ENCODE measurements around the gene OTULIN.

The OTULIN gene

GRCh38 chr5:14669415-14669814 is 4.9 kb downstream of the OTULIN start:
- DNase-seq: no peak

DNA sequence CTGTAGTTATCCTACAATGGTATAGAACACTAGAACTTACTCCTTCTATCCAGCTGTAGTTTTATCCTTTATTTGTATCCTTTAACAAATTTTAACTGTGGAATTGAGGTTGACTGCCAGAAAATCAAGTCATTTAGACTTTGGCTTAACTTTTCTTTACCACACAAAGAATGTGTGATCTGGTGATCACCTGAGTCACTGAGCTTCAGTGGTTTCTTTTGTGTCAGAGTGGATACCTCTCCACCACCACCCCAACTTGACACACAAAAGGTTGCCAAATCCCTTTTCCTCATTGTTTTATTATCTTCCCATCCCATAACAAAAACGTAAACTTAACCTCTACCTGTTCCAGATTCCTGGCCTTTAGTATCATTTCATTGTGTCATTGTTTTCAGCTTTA is 5.5 kb downstream of the OTULIN start:
- DNase-seq: no peak

DNA sequence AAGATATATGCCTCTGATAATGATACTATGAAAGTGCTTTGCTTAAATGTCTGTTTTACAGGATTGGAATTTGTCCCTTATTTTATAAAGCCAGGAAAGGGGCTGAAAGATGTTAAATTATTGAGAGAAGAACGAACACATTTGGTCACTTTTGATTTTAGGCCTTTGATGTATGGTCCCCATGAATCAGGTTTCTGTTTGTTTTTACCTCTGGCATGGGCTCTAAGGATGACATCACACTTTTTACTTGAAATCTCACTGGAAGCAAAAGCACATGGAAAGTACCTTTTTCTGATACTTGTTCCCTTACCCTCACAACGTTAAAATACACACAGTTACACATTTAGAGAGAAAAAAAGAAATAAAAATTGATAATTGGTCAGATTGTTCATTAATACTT is 6.9 kb downstream of the OTULIN start:
- DNase-seq: no peak

DNA sequence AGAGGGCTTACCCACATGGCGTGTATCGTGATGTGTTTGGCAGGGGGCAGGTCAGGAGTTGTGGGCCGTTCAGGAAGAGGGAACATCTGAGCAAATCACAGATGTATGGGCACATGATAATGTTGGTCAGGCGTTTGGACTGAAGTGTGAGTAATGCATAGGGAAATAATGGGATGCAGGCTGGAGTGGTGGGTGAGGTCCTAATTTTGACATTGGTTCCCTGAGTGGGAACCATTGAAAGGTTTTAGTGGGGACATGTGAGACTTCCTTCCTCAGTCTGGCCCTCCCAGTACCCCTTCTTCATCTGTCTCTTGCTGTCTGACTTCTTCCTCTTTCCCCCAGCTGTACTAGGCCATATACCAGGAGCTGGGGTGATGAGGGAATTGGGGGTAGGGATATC is 7.6 kb downstream of the OTULIN start:
- DNase-seq: no peak

DNA sequence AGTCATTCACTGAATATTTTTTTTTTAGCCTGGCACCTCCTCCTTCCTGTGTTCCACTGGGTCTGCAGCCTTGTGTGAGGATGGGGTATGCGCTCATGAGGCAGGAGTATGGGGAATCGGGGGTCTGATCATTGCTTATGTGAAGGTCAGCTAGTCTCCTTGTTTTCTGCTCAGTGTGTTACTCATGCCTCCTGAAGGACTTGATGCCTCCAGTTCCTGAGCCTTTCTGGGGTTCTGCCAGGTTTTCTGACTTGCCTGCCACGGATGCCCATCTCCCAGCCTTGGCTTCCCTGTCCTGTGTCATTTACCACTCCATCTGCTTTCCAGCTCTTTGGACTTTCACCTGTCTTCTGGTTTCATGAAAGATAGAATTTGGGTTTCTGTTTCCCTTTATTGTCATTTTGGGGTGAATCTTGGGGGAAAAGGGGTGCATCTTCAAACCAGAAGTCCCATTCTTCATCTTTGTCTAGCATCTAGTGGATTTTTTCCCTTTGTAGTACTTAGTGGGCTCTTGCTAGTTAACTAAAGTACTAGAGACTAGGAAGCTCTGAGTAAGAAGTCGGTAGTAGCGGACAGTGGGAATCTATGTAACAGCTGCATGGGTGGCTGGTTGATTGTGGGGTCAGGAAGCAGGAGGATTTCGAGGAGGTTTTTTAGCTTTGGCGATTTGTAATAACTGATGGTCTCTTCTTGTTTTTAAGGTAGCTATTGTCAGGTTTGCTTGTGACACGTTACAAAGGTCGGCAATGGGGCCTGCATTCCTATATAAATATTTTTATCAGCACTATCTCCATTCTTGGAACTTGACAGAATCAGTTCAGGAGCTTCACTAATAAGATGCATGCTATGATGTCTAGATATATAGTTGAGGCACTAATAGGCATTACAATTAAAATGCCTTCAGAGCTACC is 8.2 kb downstream of the OTULIN start:
- DNase-seq: no peak

GRCh38 chr5:14673443-14673842 is 8.9 kb downstream of the OTULIN start:
- no peak for DNase-seq

DNA sequence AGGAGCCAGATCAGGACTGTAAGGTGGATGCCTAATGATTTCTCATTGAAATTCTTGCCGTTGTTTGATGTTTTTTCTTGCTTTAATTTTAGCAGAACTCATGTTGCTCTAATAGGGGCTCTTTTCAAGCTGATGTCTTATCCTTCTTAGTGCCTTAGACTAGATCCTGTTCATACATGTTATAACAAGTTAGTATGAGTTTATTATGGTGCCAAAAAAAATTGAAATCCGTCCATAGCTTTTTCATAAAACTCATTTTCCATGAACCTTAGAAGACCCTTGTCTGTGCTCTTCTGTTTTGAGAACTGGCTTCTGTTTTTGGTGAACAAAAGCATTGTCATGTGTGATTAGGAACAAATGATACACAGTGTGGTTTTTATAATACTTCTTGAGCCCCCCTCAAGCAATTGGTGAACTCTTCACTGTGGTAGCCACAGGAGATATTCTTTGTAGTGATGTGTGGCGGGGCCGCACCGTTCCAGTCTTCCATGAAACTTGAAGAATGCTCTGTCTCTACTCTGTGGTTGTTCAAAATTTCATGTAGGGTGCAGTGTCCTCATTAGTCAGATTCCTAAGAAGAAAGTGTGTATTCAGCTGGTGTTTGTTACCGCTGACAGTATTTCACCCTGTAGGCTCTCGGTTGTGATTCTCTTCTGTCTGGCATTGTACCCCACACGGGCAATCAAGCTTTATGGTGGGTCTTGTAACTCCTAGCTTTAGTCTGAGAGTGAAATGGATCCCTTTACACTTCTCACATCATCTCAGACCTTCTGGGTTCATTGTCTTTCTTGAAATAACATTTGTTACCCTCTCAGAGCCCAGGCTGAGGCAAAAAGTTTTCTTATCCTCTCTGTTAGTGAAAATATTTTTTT is 10.7 kb downstream of the OTULIN start:
- no peak for DNase-seq

DNA sequence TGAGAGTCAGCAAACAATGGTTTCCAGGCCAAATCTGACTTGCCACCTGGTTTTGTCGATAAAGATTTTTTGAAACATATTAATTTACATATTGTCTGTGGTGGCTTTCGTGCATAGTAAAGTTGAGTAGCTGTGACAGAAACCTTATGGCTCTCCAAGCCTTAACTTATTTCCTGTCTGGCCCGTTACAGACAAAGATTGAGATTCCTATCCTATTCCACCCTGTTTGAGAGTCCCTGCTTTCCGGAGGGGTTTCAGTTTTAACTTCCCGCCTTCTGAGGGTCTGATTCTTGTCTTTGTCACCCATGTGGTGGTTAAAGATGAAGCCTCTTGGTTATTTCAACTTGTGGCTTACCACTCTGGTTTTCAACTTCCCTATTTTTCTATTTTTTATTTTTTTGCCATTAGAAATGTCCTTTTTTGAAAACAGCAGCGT is 11.4 kb downstream of the OTULIN start:
- DNase-seq: no peak

DNA sequence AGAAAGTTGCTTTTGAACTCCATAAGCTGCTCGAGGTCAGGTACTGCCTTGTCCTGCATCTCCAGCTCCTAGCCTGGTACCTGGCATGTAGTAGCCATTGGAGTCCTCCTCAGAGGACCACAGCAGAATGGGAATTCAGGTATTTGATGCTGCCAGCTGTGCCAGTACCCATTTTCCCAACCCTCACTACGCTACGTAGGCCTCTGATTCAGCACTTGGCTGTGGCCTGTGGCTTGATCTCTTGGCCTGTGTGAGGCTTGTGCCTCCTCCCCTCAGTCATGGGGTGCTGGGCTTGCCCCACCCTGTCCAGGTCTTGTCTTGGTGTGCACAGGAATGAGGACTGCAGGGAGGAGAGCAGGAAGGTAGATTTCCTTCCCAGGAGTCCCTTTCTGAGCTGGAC is 11.8 kb downstream of the OTULIN start:
- DNase-seq: no peak

DNA sequence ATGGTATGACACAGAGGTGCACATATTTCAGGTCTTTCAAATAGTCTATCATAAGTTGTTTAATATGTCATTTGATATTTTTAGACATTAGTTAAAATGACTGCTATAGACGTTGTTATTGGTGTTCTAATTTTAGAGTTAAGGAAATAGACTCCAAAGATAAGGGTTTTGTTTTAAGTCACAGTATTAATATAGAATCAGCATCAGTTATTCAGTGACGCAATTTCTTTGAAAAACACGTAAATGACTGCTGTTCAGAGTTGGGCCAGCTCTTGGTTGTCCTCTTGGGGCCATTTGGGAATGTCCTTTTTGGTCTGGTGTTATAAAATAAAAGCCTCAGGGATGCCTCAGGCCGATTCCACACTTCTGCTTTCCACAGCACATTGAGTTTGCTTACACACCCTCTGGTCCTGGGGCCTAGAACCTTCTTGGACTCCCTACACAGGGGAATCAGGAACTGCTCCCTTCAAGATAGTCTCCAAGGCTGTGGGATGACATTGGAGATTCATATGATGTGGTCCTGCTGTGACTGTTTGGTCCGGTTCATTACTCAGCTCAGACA is 14.3 kb downstream of the OTULIN start:
- DNase-seq: no peak

DNA sequence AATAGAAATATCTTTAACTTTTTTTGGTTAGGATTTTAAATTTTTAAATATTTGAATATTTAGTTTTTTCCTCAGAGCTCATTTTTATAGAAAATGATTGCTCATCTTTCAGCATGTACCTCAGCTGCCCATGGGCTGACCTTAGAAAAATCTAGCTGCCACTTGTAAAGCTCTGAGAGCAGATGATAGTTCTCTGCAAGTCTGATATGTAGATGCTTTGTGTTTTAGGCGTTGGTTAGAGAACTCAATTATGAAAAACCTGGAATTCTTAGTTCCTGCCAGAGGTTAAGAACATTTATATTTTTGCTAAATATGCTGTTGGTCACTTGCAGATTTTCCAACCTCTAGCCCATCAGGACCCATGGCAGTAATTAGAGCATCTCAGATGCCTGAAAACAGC is 15.1 kb downstream of the OTULIN start:
- no peak for DNase-seq

DNA sequence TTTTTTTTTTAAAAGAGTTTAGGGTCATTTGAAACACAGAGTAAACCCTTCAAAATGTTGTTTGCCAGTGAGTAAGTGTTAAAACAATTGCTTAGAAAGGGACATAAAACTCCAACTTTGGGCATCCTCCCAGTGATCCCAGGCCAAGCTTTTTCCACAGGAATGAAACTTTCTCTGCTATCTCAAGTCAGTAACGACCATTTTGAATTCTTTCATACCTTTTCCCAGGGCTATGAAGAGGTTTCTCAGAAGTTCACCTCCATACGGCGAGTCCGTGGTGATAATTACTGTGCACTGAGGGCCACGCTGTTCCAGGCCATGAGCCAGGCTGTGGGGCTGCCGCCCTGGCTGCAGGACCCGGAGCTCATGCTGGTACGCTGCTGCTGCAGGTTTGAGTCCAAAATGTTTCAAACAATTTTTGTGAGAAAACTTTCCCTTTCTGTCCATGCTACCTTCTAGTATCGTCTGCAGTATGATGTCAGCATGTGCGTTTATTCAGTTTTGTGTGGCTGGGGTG is 16.8 kb downstream of the OTULIN start:
- DNase-seq: no peak

- DNase-seq: no peak
Measured at GRCh38 chr5:14683906-14684455, 19.5 kb downstream of the OTULIN start.

DNA sequence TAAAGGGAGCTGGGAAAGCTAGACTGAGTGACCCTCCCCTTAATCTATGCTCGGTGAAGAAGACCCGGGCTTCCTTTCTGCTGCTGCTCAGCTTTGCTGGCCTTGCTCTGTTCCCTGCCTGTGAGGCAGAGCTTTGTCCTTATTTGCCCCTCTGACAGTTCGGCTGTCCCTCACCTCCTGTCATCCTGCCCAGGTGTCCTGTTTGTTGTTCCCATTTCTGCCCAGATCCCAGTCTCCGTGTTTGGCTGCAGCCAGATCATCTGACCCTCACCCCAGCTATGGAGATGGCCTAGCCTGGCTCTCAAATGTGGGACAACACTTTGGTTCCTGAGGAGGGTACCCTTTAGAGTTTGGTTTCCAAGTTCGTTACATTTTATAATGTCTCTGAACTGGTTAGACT is 20.2 kb downstream of the OTULIN start:
- no peak for DNase-seq

DNA sequence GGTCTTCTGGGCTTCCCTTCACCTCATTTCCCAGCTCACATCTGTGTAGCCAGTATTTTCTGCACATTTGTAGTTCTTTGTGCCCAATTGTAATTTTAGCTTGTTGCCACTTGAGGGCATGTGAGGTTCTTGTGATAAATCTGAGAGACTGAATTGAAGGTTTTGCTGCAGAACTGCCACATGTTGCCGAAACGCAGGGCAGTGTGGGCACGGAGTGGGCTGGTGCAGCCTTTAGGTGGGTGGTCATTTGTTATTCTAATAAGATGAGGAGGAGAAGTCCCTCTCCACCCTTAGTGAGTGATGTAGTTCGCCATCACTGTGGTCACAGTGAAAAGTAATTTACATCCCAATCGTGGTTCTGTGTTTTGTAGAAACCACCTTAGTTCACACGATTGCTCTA is 21.2 kb downstream of the OTULIN start:
- DNase-seq: no peak

- DNase-seq: no peak
Measured at GRCh38 chr5:14686517-14686916, 22.0 kb downstream of the OTULIN start.

DNA sequence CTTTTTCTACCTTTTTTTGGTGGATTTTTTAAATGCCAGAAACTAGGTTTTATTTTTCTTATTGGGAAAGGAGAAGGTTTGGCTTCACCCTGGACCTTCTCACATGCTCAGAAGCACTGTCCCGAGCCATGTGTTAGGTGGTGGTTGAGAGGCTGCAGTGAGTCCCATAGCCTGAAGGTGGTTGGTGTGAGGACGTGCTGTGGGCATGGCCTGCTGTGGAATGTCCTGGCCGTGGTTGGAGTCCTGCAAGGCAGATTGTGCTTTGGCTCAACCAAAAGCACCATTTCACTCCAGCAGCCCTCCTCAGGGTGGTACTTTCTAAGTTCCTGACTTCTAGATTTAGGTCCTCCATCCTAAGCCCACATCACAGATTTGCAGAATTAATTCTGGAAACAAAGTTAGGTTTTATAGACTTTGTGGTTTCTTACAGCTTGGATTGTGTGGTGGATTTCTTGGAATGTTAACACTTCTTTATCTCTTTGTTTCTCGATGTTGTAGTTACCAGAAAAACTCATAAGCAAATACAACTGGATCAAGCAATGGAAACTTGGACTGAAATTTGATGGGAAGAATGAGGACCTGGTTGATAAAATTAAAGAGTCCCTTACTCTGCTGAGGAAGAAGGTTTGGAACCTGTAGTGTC is 22.6 kb downstream of the OTULIN start:
- no peak for DNase-seq

GRCh38 chr5:14693070-14693469 is 28.6 kb downstream of the OTULIN start:
- DNase-seq: no peak

GRCh38 chr5:14695152-14695551 is 30.6 kb downstream of the OTULIN start:
- DNase-seq: no peak

- no peak for DNase-seq
Measured at GRCh38 chr5:14696057-14696456, 31.5 kb downstream of the OTULIN start.

GRCh38 chr5:14696851-14697250 is 32.3 kb downstream of the OTULIN start:
- no peak for DNase-seq

DNA sequence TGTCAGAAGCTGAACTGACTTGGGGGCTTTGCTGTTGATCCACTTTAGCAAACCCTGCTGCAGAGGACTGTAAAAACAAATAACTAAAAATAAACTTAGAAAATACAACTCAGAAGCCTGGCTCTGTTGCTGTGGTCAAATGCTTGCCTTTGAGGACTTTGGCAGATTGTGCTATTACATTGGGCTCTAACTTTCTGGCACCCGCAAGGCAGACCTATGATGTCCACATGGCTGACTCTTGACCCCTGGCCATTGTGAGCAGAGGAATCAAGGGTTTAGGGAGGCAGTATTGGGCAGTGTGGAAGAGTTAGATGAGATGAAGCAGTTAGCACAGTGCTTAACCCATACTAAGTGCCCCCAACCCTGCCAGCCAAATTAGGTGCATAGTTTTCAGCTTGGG is 34.0 kb downstream of the OTULIN start:
- DNase-seq: no peak

DNA sequence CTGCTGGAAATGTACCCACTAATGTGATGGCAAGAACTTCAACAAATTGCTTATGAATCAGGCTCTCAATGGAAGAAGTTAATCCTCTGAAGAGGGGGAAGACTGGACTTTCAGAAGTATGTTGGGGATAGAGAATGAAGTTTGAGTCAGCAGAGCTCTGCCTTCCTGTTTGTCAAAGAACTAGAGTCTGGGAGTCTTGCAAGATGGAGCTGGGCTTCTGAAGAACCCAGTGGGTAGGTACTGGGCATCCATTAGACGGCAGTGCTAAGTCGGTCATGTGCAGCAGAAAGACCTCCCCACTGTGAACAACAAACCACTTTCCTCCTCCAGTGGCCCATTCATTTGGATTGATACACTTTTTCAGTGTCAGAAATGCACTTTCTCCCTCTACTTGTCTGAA is 34.6 kb downstream of the OTULIN start:
- no peak for DNase-seq

Measured in islet precursor cell (in vitro differentiated cells).